ENCODE data around the gene RUFY4.

RUFY4 gene

DNA sequence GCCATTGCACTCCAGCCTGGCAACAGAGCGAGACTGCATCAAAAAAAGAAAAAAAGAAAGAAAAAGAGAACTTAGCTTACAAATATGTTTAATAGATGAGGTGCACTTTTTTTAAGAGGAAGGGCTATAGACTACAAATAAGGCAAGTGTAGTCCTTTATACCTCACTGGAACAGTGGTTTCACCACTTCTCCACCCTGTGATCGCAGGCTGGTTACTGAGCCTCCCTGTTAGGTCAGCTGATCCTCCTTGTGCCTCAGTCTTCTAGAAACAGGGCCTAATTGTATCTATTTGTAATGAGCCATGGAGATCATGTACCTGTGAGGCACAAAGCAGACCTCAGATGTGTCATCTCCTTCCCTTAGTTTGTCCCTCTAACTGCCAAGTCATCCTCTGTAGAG, 61.3 kb downstream of the RUFY4 start:
- TF ChIP-seq, protein P1, sequence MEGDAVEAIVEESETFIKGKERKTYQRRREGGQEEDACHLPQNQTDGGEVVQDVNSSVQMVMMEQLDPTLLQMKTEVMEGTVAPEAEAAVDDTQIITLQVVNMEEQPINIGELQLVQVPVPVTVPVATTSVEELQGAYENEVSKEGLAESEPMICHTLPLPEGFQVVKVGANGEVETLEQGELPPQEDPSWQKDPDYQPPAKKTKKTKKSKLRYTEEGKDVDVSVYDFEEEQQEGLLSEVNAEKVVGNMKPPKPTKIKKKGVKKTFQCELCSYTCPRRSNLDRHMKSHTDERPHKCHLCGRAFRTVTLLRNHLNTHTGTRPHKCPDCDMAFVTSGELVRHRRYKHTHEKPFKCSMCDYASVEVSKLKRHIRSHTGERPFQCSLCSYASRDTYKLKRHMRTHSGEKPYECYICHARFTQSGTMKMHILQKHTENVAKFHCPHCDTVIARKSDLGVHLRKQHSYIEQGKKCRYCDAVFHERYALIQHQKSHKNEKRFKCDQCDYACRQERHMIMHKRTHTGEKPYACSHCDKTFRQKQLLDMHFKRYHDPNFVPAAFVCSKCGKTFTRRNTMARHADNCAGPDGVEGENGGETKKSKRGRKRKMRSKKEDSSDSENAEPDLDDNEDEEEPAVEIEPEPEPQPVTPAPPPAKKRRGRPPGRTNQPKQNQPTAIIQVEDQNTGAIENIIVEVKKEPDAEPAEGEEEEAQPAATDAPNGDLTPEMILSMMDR (IDR thresholded peaks at IDR 0.05; ENCODE audit: borderline replicate concordance, insufficient read depth, low read depth, low read length), result no peak
- H3K4me3 ChIP-seq (ENCODE audit: low read depth, low read length), result no peak overlapping the region

DNA sequence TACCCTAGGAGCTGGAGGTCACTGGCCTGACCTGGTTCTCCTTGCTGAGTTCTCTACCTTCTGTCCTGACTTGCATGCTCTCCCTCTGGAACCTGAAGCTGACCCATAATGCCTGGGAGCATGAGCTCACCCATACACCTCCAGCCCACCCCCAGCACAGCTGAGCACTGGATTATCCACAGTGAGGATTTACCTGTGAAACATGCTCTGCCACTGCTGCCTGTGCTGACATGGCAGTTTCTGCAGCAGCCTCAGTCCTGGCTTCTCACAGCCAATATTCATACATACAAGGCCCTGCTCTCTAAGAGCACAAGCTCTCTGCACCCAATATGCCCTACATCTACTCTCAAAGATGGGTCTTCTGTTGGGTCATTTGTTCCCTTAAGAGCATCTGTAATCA, 61.8 kb downstream of the RUFY4 start:
- H3K4me3 ChIP-seq (ENCODE audit: low read depth, low read length), result no peak overlapping the region
- TF ChIP-seq, protein P1 (IDR thresholded peaks at IDR 0.05; ENCODE audit: borderline replicate concordance, insufficient read depth, low read depth, low read length), result no peak

DNA sequence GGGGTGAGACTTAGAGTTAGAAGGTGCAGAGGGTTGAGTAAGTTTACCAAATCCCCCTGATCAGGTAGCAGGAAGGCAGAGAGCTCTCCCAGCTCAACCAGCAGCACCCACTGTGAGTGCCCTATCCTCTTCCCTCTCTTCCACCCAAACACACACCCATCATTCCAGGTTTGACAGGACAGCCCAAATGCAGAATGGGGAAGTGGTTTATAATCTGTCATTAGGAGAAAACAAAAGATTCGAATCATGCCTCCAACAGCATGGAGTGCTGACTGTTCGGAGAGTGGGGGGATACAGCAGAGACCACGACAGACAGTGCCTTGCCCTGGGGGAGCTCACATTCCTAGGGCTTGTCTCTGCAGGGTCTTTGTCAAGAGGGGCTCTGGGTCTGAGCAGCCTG, 68.5 kb downstream of the RUFY4 start:
- TF ChIP-seq, protein P1 (IDR thresholded peaks at IDR 0.05; ENCODE audit: borderline replicate concordance, insufficient read depth, low read depth, low read length), result no peak
- H3K4me3 ChIP-seq (ENCODE audit: low read depth, low read length), result no peak overlapping the region

DNA sequence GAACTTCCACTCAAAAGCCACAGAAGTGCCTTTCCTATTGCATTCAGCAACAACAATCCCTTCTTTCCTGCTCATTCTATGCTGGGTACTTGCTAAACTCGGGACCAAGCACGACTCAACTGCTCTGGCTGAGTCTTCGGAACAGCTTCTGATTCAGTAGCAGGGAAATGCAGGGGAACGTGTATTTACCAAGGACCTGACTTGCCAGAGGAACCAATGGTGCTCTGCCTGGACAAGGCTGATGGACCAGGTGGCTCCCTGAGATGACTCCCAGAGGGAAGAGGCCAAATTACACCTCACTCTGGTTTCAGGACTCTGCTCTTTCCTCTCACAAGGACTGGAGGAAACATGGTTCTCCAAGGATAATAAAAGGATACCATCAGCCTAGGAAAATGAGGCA, 69.0 kb downstream of the RUFY4 start:
- TF ChIP-seq, protein P1 (IDR thresholded peaks at IDR 0.05; ENCODE audit: borderline replicate concordance, insufficient read depth, low read depth, low read length), result no peak
- no peak overlapping the region for H3K4me3 ChIP-seq (ENCODE audit: low read depth, low read length)
